GM12865 (cell line): ENCODE data around the gene LAMA2.

Source experiments
- DNase-seq: peaks from one replicate; pipeline ENCODE4 v3.0.0; 2010; ENCODE audit warnings: low read depth
- H3K4me3 ChIP-seq: 2 replicates; pipeline ENCODE4 v1.5.1; 2011; ENCODE audit warnings: mild to moderate bottlenecking, low read depth, low read length, control low read depth
- TF ChIP-seq, protein P1 (sequence below): IDR thresholded peaks from 2 replicates; pipeline ENCODE4 v1.5.1; 2011; ENCODE audit warnings: low read length, control low read depth, low read depth, inconsistent platforms; ENCODE audit not compliant: insufficient read depth; ENCODE audit errors: missing control alignments

The LAMA2 gene

DNA sequence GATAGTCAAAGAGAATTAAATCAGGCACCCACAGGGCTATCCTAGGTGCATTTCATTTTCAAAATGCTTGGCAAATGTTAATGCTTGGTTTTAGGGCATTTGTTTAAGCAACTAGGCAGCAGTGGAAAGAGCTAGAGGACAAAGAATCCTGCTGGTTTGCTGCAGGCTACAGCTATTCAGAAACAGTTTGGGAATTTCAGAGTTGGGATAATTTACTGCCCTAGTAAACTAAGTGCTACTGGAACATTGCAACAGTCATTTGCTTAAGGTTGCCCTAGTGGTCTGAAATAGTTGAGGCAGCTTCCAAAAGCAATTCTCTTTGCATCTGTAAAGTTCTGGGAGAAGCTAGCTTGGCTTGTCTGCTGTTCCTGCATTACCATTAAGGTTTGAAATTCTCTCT, 312.7 kb downstream of the LAMA2 start:
- DNase-seq = no peak
- no peak overlapping the region for H3K4me3 ChIP-seq
- TF ChIP-seq, protein P1, sequence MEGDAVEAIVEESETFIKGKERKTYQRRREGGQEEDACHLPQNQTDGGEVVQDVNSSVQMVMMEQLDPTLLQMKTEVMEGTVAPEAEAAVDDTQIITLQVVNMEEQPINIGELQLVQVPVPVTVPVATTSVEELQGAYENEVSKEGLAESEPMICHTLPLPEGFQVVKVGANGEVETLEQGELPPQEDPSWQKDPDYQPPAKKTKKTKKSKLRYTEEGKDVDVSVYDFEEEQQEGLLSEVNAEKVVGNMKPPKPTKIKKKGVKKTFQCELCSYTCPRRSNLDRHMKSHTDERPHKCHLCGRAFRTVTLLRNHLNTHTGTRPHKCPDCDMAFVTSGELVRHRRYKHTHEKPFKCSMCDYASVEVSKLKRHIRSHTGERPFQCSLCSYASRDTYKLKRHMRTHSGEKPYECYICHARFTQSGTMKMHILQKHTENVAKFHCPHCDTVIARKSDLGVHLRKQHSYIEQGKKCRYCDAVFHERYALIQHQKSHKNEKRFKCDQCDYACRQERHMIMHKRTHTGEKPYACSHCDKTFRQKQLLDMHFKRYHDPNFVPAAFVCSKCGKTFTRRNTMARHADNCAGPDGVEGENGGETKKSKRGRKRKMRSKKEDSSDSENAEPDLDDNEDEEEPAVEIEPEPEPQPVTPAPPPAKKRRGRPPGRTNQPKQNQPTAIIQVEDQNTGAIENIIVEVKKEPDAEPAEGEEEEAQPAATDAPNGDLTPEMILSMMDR = no peak

GRCh38 chr6:129197154-129197553, 314.2 kb downstream of the LAMA2 start:
- no peak for DNase-seq
- TF ChIP-seq, protein P1 = no peak
- no peak overlapping the region for H3K4me3 ChIP-seq

GRCh38 chr6:129200151-129200550, 317.2 kb downstream of the LAMA2 start:
- TF ChIP-seq, protein P1 = no peak
- H3K4me3 ChIP-seq = no peak overlapping the region
- DNase-seq = no peak

GRCh38 chr6:129203190-129203900, 320.4 kb downstream of the LAMA2 start:
- DNase-seq = no peak
- TF ChIP-seq, protein P1 = no peak
- no peak overlapping the region for H3K4me3 ChIP-seq

DNA sequence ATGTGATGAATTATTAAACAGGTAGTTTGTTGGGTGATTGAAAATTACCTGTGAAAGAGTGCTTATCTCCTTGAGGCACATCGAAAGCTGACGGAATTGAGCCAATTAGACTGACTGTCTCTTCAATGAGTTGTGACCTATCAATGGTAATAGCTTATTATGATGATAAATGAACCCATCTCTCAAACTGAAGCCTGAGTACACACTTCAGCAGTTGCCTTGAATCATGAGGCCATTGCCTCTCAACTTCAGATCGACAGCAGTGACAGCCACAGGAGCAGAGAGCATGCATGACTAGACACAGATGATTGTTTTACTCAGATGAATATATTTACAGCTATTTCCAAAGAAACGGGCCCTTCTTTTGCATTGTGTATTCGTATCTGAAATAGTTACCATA, 323.9 kb downstream of the LAMA2 start:
- TF ChIP-seq, protein P1 = no peak
- no peak for DNase-seq
- no peak overlapping the region for H3K4me3 ChIP-seq

DNA sequence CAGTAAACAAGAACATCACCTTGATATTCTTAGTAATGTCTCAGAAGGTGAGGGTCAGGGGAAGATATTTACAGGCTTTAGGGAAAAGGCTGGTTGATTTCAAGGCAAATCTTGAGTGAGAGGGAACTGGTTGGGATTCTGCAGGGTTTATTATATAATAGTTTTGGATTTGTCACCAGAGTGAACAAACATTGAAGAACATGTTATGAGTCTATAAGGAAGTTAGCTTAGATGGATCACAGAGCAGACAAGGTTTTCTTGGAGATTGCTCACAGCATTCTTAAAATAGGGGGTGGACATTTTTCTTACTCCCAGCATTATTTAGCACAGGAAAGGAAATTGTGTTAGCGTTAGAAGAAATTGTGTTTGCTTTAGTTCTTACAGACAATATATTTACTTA, 324.9 kb downstream of the LAMA2 start:
- no peak overlapping the region for H3K4me3 ChIP-seq
- TF ChIP-seq, protein P1 = no peak
- no peak for DNase-seq
